Right lobe of liver (tissue), 6 donors: ENCODE data around the gene NUPR1. TPM values are rescaled to one million over a fixed set of nuclear protein-coding genes. Genes with fewer than 3 reads are reported as not detected.

Experiments used
- ATAC-seq, 4 donors: fragments of 200-7000 bp; cut with Tn5 transposase; one replicate each; pipeline ENCODE4 v1.9.1; 2020; ENCODE audit warnings: mild to moderate bottlenecking in 4 of 4, moderate library complexity in 4 of 4
- DNase-seq, 3 donors: peaks; one replicate each; pipeline ENCODE4 v3.0.0-alpha.2; 2020
- H3K27ac ChIP-seq, 3 donors: fragments of 200-600 bp; one replicate each; pipeline ENCODE4 v1.8.0; 2022
- H3K27me3 ChIP-seq, 2 donors: fragments of 200-600 bp; one replicate each; pipeline ENCODE4 v1.8.0; 2022
- H3K36me3 ChIP-seq, 4 donors: fragments of 200-600 bp; sonication (generic) in 1 of 4; one replicate each; pipeline versions ENCODE4 v1.5.1 to v1.8.0; 2017 to 2022; ENCODE audit warnings: control low read depth in 1 of 4
- H3K4me1 ChIP-seq, 4 donors: fragments of 200-600 bp; sonication (generic) in 1 of 4; one replicate each; pipeline versions ENCODE4 v1.5.1 to v1.8.0; 2017 to 2022; ENCODE audit warnings: control low read depth in 1 of 4
- H3K4me3 ChIP-seq, 3 donors: fragments of 200-600 bp; one replicate each; pipeline ENCODE4 v1.8.0; 2022
- H3K9me3 ChIP-seq, 4 donors: fragments of 200-600 bp; sonication (generic) in 1 of 4; one replicate each; pipeline versions ENCODE4 v1.5.1 to v1.8.0; 2017 to 2022; ENCODE audit warnings: control low read depth in 1 of 4
- CTCF ChIP-seq, 4 donors: fragments of 200-600 bp in 3 of 4; fragments of 450-650 bp in 1 of 4; IDR thresholded peaks; one replicate each; pipeline versions ENCODE4 v1.5.1 to v1.8.0; 2016 to 2022; ENCODE audit warnings: antibody characterized with exemption in 4 of 4, mild to moderate bottlenecking in 2 of 4
- POLR2A ChIP-seq: fragments of 450-650 bp; IDR thresholded peaks from one replicate; pipeline ENCODE4 v1.6.1; 2017; ENCODE audit warnings: antibody characterized with exemption, mild to moderate bottlenecking
- WGBS: methylation state at CpG from one replicate; pipeline ENCODE4 v1.1.6; 2018; ENCODE audit warnings: low coverage, low lambda C conversion rate; ENCODE audit not compliant: insufficient coverage; ENCODE audit errors: missing lambda C conversion rate; 5-methylcytosine and 5-hydroxymethylcytosine counted together
- intact Hi-C, 2 donors: fragments of 100-400 bp; cut with DNase I; formaldehyde crosslinking; loops; one replicate each; pipeline versions ENCODE4 v1.11.2 to v1.14.1; 2022
- total RNA-seq, 6 experiments: library from RNA; depleted of rRNA in 2 of 6; stranded (reverse); fragments of >200 nt in 2 of 6; fragmentation: NEBNext Ultra II Directional in 3 of 6; extraction: Animal tissue kit (Norgen Biotek cat#: 25700) in 3 of 6; gene quantifications; one replicate each; pipeline versions ENCODE4 v1.1.0 to v1.2.4, GENCODE V29; 2016 to 2023
- donor health status: DM: no; HTN: yes; CAD: no.
- donor health status: DM: no; HTN: no; CAD: no.
- donor health status: DM: no; HTN: no; CAD: no.
- donor health status: DM: no; HTN: yes; CAD: no.
- donor health status: DM: no; HTN: yes; CAD: no.

The NUPR1 gene
- total RNA-seq, 6 experiments from 2014 or later: 33.4 to 188 (median 80.7) TPM

- no peak for TF ChIP-seq POLR2A
- TF ChIP-seq CTCF (IDR thresholded peaks at IDR 0.05): no peak
- ATAC-seq (no peak), DNase-seq (no peak)
- no peaks in the 10 kb centered on the region for H3K27me3 ChIP-seq
- H3K36me3 ChIP-seq: peaks cover 0 to 9% (median 0%) of the 10 kb centered on the region in 4 donors
- peaks cover 0 to 5% (median under 1%) of the 10 kb centered on the region in 4 donors for H3K4me1 ChIP-seq
- 75% methylated on average over 14 of the region's 20 CpGs for WGBS
- H3K9me3 ChIP-seq: no peaks in the 10 kb centered on the region
- peak overlapping the region in 1 of 3 donors; percentile 91 for H3K27ac ChIP-seq
- H3K4me3 ChIP-seq: no peak overlapping the region
- intact Hi-C loops: loop anchor here in 1 of 2 donors (10.0 kb wide), 1 partner anchor 59 kb away; the partner anchor contains the start of gene SGF29
These were observed 42.7 kb downstream of the NUPR1 start for GRCh38 chr16:28495795-28496749.

GRCh38 chr16:28495098-28495793 lies 43.5 kb downstream of the NUPR1 start:
- Histone ChIP-seq H3K9me3 (no peaks in the 10 kb centered on the region), H3K27me3 (no peaks in the 10 kb centered on the region), H3K4me1 (peaks cover 0 to 8% (median 2%) of the 10 kb centered on the region in 4 donors), H3K4me3 (peak overlapping the region; percentile 9 to 16 (median 14)), H3K36me3 (peaks cover 0 to 5% (median 0%) of the 10 kb centered on the region in 4 donors), H3K27ac (peak overlapping the region; percentile 26 to 91 (median 57))
- WGBS: 62% methylated on average over 11 of the region's 13 CpGs
- TF ChIP-seq CTCF (IDR thresholded peaks at IDR 0.05): no peak
- TF ChIP-seq POLR2A: no peak
- ATAC-seq (no peak), DNase-seq (peak in 1 of 3 donors; percentile 39)
- intact Hi-C loops: loop anchor here in 1 of 2 donors (10.0 kb wide), 1 partner anchor 60 kb away; the partner anchor contains the start of gene SGF29

GRCh38 chr16:28494121-28494851 lies 44.5 kb downstream of the NUPR1 start, which contains the start of gene APOBR:
TSS of gene APOBR (plus strand) at chr16:28494643. CDS start at chr16:28494682, 39 bp downstream.
- WGBS: 32% methylated on average over 10 of the region's 12 CpGs
- peak; percentile 5 to 18 (median 10) for ATAC-seq
- intact Hi-C loops: loop anchor here in 1 of 2 donors (10.0 kb wide), 1 partner anchor 61 kb away; the partner anchor contains the start of gene SGF29

More at GRCh38 chr16:28494121-28494851, 44.5 kb downstream of the NUPR1 start, which contains the start of gene APOBR:
- Histone ChIP-seq H3K9me3 (no peaks in the 10 kb centered on the region), H3K27ac (peak within 1 kb of the TSS; percentile 26 to 91 (median 57)), H3K36me3 (no peaks in the 10 kb centered on the region), H3K27me3 (no peaks in the 10 kb centered on the region), H3K4me1 (peaks cover 0 to 10% (median 2%) of the 10 kb centered on the region in 4 donors), H3K4me3 (peak within 1 kb of the TSS; percentile 9 to 16 (median 14))
- TF ChIP-seq CTCF (IDR thresholded peaks at IDR 0.05): no peak
- TF ChIP-seq POLR2A: no peak
- DNase-seq: peak in 2 of 3 donors; percentile 38 to 71
